AG09319 (cell line): ENCODE data around the gene KIRREL3.

ENCODE experiments used
- DNase-seq: peaks from one replicate; pipeline ENCODE4 v3.0.0-alpha.2; 2010; ENCODE audit warnings: low read depth; ENCODE audit errors: extremely low read depth
- CTCF ChIP-seq: IDR thresholded peaks from 2 replicates; pipeline ENCODE4 v1.5.1; 2011; ENCODE audit warnings: low read depth, mild to moderate bottlenecking, inconsistent platforms, low read length, moderate library complexity

Gene KIRREL3

GRCh38 chr11:126992065-126992803, 8.3 kb downstream of the KIRREL3 start:
- no peak for TF ChIP-seq CTCF
- DNase-seq = peak; percentile 68

GRCh38 chr11:126991596-126991995, 9.0 kb downstream of the KIRREL3 start:
- no peak for DNase-seq
- no peak for TF ChIP-seq CTCF

GRCh38 chr11:126990716-126991480, 9.7 kb downstream of the KIRREL3 start:
- no peak for DNase-seq
- no peak for TF ChIP-seq CTCF

- peak; percentile 99 for TF ChIP-seq CTCF
- DNase-seq = no peak
These were observed 10.4 kb downstream of the KIRREL3 start for GRCh38 chr11:126989942-126990715.

- no peak for TF ChIP-seq CTCF
- no peak for DNase-seq
These were observed 11.9 kb downstream of the KIRREL3 start for GRCh38 chr11:126988655-126989054.

GRCh38 chr11:126981635-126982034, 18.9 kb downstream of the KIRREL3 start:
- no peak for TF ChIP-seq CTCF
- DNase-seq = no peak
